GM12878 (cell line): ENCODE measurements around the gene CCDC187. TPM values are rescaled to one million over a fixed set of nuclear protein-coding genes. Genes with fewer than 3 reads are reported as not detected.

Experiments
- ATAC-seq: fragments of 200-7000 bp; cut with Tn5 transposase; 3 replicates; pipeline ENCODE4 v1.9.1; 2020; ENCODE audit warnings: mild to moderate bottlenecking, moderate library complexity
- BruUV-seq: library from RNA; stranded (reverse); fragments of 400-500 nt; replicated peaks from 2 replicates; lab custom pipeline; 2021; lab: Mats Ljungman, UMichigan
- CTCF ChIA-PET: fragments of 300-600 bp; sonication (Branson Sonifier 250); formaldehyde crosslinking; extraction: SDS; loops from one replicate; lab custom pipeline; 2021; ENCODE audit warnings: inconsistent platforms; lab: Yijun Ruan, JAX
- POLR2A ChIA-PET: fragments of 350-600 bp; formaldehyde crosslinking; extraction: SDS; loops from one replicate; lab custom pipeline; 2021; ENCODE audit warnings: inconsistent platforms; lab: Charles Lee
- RAD21 ChIA-PET: fragments of 300-600 bp; sonication (Branson Sonifier 250); formaldehyde crosslinking; loops from one replicate; lab custom pipeline; 2023; ENCODE audit warnings: antibody characterized with exemption; ENCODE audit not compliant: unreplicated experiment; lab: Charles Lee
- SMC1A ChIA-PET: fragments of 300-600 bp; sonication (Branson Sonifier 250); formaldehyde crosslinking; loops from one replicate; lab custom pipeline; 2023; ENCODE audit not compliant: unreplicated experiment, uncharacterized antibody; lab: Charles Lee
- DNase-seq: peaks from one replicate; pipeline ENCODE4 v3.0.0-alpha.2; 2011; ENCODE audit warnings: low read depth, low spot score
- FAIRE-seq: peaks from 3 replicates; lab custom pipeline; 2011; peaks lifted over from hg19 to GRCh38; lab: Jason Lieb, UNC
- H2AFZ ChIP-seq: 2 replicates; pipeline ENCODE4 v1.6.0; 2011; ENCODE audit warnings: low read depth, low read length, control low read depth; ENCODE audit not compliant: control insufficient read depth
- H3K27ac ChIP-seq: 2 replicates; pipeline ENCODE4 v1.5.1; 2011; ENCODE audit warnings: control low read depth; ENCODE audit not compliant: control insufficient read depth, insufficient read depth
- H3K27me3 ChIP-seq, 2 experiments: replicated peaks in 1 of 2; 2 replicates each; pipeline versions ENCODE4 v1.6.0 to v1.6.1; 2011; ENCODE audit warnings: low read length in 1 of 2; ENCODE audit not compliant: control insufficient read depth in 2 of 2, insufficient read depth in 2 of 2
- H3K36me3 ChIP-seq, 2 experiments: 2 replicates each; pipeline ENCODE4 v1.5.1; 2011; ENCODE audit warnings: low read length in 1 of 2; ENCODE audit not compliant: control insufficient read depth in 2 of 2, insufficient read depth in 2 of 2
- H3K4me1 ChIP-seq: 2 replicates; pipeline ENCODE4 v1.6.1; 2011; ENCODE audit warnings: mild to moderate bottlenecking, low read length, moderate library complexity, mixed read lengths; ENCODE audit not compliant: control insufficient read depth, insufficient read depth
- H3K4me2 ChIP-seq: 2 replicates; pipeline ENCODE4 v1.6.0; 2011; ENCODE audit warnings: control low read depth; ENCODE audit not compliant: control insufficient read depth, insufficient read depth
- H3K4me3 ChIP-seq: fragments of 200-600 bp; sonication (generic); 2 replicates; pipeline ENCODE4 v1.5.1; 2016
- H3K79me2 ChIP-seq: 2 replicates; pipeline ENCODE4 v1.6.0; 2011; ENCODE audit warnings: low read length; ENCODE audit not compliant: control insufficient read depth, insufficient read depth
- H3K9ac ChIP-seq: 2 replicates; pipeline ENCODE4 v1.8.0; 2011; ENCODE audit warnings: low read length, control low read depth, mixed read lengths; ENCODE audit not compliant: control insufficient read depth, insufficient read depth
- H3K9me3 ChIP-seq: replicated peaks from 3 replicates; pipeline ENCODE4 v1.5.1; 2011; ENCODE audit warnings: mild to moderate bottlenecking, low read length; ENCODE audit not compliant: control insufficient read depth, insufficient read depth
- H4K20me1 ChIP-seq: 2 replicates; pipeline ENCODE4 v1.6.0; 2011; ENCODE audit not compliant: control insufficient read depth, insufficient read depth
- BRCA1 ChIP-seq: IDR thresholded peaks from 2 replicates; pipeline ENCODE4 v1.6.1; 2011; ENCODE audit warnings: low read depth, low read length, improper control_type of control experiment
- HDGF ChIP-seq: fragments of 450-650 bp; IDR thresholded peaks from 2 replicates; pipeline ENCODE4 v1.6.1; 2016; ENCODE audit warnings: antibody characterized with exemption
- SREBF1 ChIP-seq: IDR thresholded peaks from 2 replicates; pipeline ENCODE4 v1.6.1; 2012; ENCODE audit warnings: mild to moderate bottlenecking, low read length
- WGBS: methylation state at CpG from one replicate; pipeline ENCODE4 v1.1.6; 2016; ENCODE audit warnings: low lambda C conversion rate; ENCODE audit not compliant: insufficient replicate concordance, insufficient coverage; ENCODE audit errors: missing lambda C conversion rate; 5-methylcytosine and 5-hydroxymethylcytosine counted together
- in situ Hi-C: fragments of 300-500 bp; cut with MboI; formaldehyde crosslinking; loops from 9 replicates; pipeline ENCODE4 v1.14.3; 2018; ENCODE audit warnings: mixed read lengths
- intact Hi-C: fragments of 100-400 bp; cut with micrococcal nuclease; formaldehyde crosslinking; loops from one replicate; pipeline ENCODE4 v1.14.2; 2022; ENCODE audit not compliant: unreplicated experiment
- polyA plus RNA-seq, 11 experiments: library from polyadenylated mRNA; depleted of rRNA in 4 of 11; unstranded in 6 of 11; stranded (reverse) in 5 of 11; fragments of >200 nt; fragmentation: Nextera tagmentation in 4 of 11; fragmentation: Illumina TruSeq in 1 of 11; extraction: Ambion mirVana in 4 of 11; extraction: Trizol in 1 of 11; gene quantifications; 1 replicate in 1 of 11; 2 replicates in 10 of 11; pipeline versions ENCODE4 v1.2.1 to v1.2.3, GENCODE V29; 2011 to 2016; ENCODE audit warnings: inconsistent platforms in 2 of 11, missing spikeins in 2 of 11, low read depth in 1 of 11
- total RNA-seq, 4 experiments: library from RNA; depleted of rRNA in 3 of 4; stranded (reverse); fragments of >200 nt in 3 of 4; fragmentation: Illumina TruSeq in 1 of 4; extraction: Trizol in 1 of 4; gene quantifications; 2 replicates each; pipeline versions ENCODE4 v1.2.1 to v1.2.3, GENCODE V29; 2013 to 2021
- TF ChIP-seq, protein P1 (sequence below): fragments of 450-650 bp; IDR thresholded peaks from 2 replicates; pipeline ENCODE4 v1.6.1; 2017; ENCODE audit warnings: borderline replicate concordance

CCDC187 gene
- total and polyA plus RNA-seq, 10 of the 15 experiments (the other 5 are each of a cell fraction or from before 2014, with no cell fraction given): 0.04 to 0.23 (median 0.04) TPM; not detected in 7

DNA sequence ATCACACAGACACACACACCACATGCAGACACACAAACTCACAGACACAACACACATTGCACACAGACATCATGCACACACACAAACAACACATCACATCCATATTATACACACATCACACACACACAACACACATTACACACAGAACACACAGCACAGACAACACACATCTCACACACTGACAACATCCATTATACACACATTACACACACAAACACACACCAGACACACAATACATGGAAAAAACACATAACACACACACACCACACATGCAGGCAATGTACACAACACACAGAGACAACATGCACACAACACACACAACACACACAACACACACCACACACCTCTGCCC is 4.8 kb upstream of the CCDC187 start:
- SMC1A ChIA-PET: no interaction called here
- CTCF ChIA-PET: no interaction called here
- Histone ChIP-seq H2AFZ (no peak overlapping the region), H3K9me3 (no peaks in the 10 kb centered on the region), H3K4me1 (peaks cover 3% of the 10 kb centered on the region), H3K27ac (no peak overlapping the region), H3K79me2 (no peaks in the 10 kb centered on the region), H3K27me3 (no peaks in the 10 kb centered on the region; a peak in 1 of 4 replicates), H3K4me3 (no peak overlapping the region), H4K20me1 (no peaks in the 10 kb centered on the region), H3K9ac (no peak overlapping the region), H3K4me2 (no peak overlapping the region), H3K36me3 (no peaks in the 10 kb centered on the region)
- TF ChIP-seq, protein P1, sequence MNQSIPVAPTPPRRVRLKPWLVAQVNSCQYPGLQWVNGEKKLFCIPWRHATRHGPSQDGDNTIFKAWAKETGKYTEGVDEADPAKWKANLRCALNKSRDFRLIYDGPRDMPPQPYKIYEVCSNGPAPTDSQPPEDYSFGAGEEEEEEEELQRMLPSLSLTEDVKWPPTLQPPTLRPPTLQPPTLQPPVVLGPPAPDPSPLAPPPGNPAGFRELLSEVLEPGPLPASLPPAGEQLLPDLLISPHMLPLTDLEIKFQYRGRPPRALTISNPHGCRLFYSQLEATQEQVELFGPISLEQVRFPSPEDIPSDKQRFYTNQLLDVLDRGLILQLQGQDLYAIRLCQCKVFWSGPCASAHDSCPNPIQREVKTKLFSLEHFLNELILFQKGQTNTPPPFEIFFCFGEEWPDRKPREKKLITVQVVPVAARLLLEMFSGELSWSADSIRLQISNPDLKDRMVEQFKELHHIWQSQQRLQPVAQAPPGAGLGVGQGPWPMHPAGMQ: 0 out of 2 replicates have a peak, but pooled peaks have one; percentile 9
- no peak for TF ChIP-seq BRCA1
- in situ Hi-C loops: no loop called here
- RAD21 ChIA-PET: no interaction called here
- FAIRE-seq: no peak
- DNase-seq: no peak
- no TSS peak for BruUV-seq
- intact Hi-C loops: no loop called here
- ATAC-seq: no peak
- POLR2A ChIA-PET: no interaction called here

DNA sequence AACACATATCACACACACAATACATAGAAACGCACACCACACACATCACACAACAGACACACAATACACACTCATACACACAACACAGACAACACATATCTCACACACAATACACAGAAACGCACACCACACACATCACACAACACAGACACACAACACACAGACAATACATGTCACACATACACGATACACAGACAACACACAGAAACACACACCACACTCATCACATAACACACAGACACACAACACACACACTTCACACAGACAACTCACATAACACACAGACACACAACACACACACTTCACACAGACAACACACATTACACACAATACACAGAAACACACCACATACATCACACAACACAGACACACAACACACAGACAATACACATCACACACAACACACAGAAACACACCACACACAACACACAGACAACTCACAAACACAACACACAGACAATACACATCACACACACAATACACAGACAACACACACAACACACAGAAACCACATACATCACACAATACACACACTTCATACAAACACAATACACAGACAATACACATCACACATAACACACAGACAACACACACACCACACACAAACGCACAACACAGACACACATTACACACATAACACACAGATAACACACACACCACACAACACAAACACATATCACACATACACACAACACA is 4.3 kb upstream of the CCDC187 start:
- CTCF ChIA-PET: no interaction called here
- DNase-seq (no peak), ATAC-seq (no peak), FAIRE-seq (no peak)
- SMC1A ChIA-PET: no interaction called here
- no peaks in the 10 kb centered on the region for H4K20me1 ChIP-seq
- H3K9me3 ChIP-seq: no peaks in the 10 kb centered on the region
- intact Hi-C loops: no loop called here
- 53% methylated on average over 3 of the region's 4 CpGs for WGBS
- no peak overlapping the region for H2AFZ ChIP-seq
- H3K9ac ChIP-seq: no peak overlapping the region
- POLR2A ChIA-PET: no interaction called here
- in situ Hi-C loops: no loop called here
- H3K36me3 ChIP-seq: no peaks in the 10 kb centered on the region
- peaks cover 3% of the 10 kb centered on the region for H3K4me1 ChIP-seq
- H3K4me3 ChIP-seq: no peak overlapping the region
- H3K79me2 ChIP-seq: no peaks in the 10 kb centered on the region
- BruUV-seq: no TSS peak
- H3K4me2 ChIP-seq: no peak overlapping the region
- TF ChIP-seq HDGF (0 out of 2 replicates have a peak, but pooled peaks have one; percentile 92), SREBF1 (peak; percentile 4; the same call in 1 of the 2 replicates)
- TF ChIP-seq, protein P1: no peak
- RAD21 ChIA-PET: no interaction called here
- H3K27me3 ChIP-seq: no peaks in the 10 kb centered on the region; a peak in 1 of 4 replicates
- H3K27ac ChIP-seq: no peak overlapping the region
